ENCODE results near the gene CNTN4.

DNA sequence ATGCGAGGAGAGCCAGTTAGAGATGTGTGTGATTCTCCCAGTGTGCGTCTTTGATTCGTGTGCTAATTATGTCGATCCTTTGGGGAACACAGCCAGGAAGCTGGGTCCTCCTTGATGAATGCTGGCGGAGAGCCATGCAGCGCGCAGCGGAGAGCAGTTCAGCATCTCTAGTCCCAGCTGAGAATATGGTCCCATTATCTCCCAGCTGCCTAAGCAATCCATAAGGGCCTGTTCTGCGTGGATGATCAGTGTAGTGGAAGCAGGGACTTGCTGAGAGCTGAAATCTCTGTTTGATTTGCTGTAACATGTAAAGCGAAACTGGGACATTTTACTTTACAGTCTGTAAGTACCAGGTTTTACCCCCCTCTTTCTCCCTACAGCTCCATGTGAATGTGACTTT, 412.7 kb downstream of the CNTN4 start:
- TF ChIP-seq CTCF (IDR thresholded peaks at IDR 0.05) (no peak), POLR2A (IDR thresholded peaks at IDR 0.05) (no peak)
